Naive thymus-derived CD4-positive, alpha-beta T cell (primary cell): ENCODE results near the gene FXYD1. TPM values are rescaled to one million over a fixed set of nuclear protein-coding genes. Genes with fewer than 3 reads are reported as not detected.
"Not testable (repeated sequence)": the region's sequence is repeated elsewhere in the genome, so short reads cannot be mapped to it uniquely, and the experiment has no call there.

Source experiments
- ATAC-seq: fragments of 150-1000 bp; cut with Tn5 transposase; 2 replicates; pipeline ENCODE4 v1.10.0; 2021; ENCODE audit warnings: mild to moderate bottlenecking, moderate library complexity
- CTCF ChIA-PET: fragments of 350-600 bp; sonication (Branson Sonifier 250); formaldehyde crosslinking; loops from one replicate; lab custom pipeline; 2021; ENCODE audit warnings: antibody characterized with exemption; lab: Charles Lee
- POLR2A ChIA-PET: fragments of 350-600 bp; sonication (Branson Sonifier 250); formaldehyde crosslinking; loops from one replicate; lab custom pipeline; 2021; ENCODE audit warnings: antibody characterized with exemption, inconsistent platforms; lab: Charles Lee
- DNase-seq, 9 donors: peaks; one replicate each; pipeline versions ENCODE4 v3.0.0 to v3.0.0-alpha.2; 2020 to 2022; ENCODE audit warnings: mixed read lengths in 1 of 9
- H3K27ac ChIP-seq: one replicate; pipeline ENCODE4 v1.7.0; 2013; ENCODE audit warnings: mild to moderate bottlenecking, low read depth, low read length, moderate library complexity
- H3K27me3 ChIP-seq, 2 donors: one replicate each; pipeline ENCODE4 v1.7.0; 2013; ENCODE audit warnings: low read length in 2 of 2, mild to moderate bottlenecking in 2 of 2, moderate library complexity in 2 of 2; ENCODE audit not compliant: control insufficient read depth in 2 of 2, insufficient read depth in 2 of 2
- H3K36me3 ChIP-seq, 3 experiments: 1 replicate in 2 of 3; 2 replicates in 1 of 3; pipeline ENCODE4 v1.7.0; 2013; ENCODE audit warnings: low read length in 3 of 3, mild to moderate bottlenecking in 3 of 3, moderate library complexity in 1 of 3; ENCODE audit not compliant: insufficient read depth in 3 of 3, control insufficient read depth in 2 of 3
- H3K4me1 ChIP-seq, 2 donors: one replicate each; pipeline ENCODE4 v1.7.0; 2013; ENCODE audit warnings: low read length in 2 of 2, mild to moderate bottlenecking in 2 of 2, moderate library complexity in 1 of 2; ENCODE audit not compliant: control insufficient read depth in 2 of 2, insufficient read depth in 2 of 2
- H3K4me3 ChIP-seq: 2 replicates; pipeline ENCODE4 v1.7.0; 2013; ENCODE audit warnings: mild to moderate bottlenecking, low read length
- H3K9me3 ChIP-seq, 3 experiments: 1 replicate in 2 of 3; 2 replicates in 1 of 3; pipeline ENCODE4 v1.7.0; 2013; ENCODE audit warnings: low read length in 3 of 3; ENCODE audit not compliant: control insufficient read depth in 2 of 3
- H3K27ac Mint-ChIP-seq, 9 donors: one replicate each; pipeline ENCODE4 v1.8.0; 2020 to 2022; ENCODE audit warnings: mixed read lengths in 9 of 9, mild to moderate bottlenecking in 8 of 9, moderate library complexity in 5 of 9, inconsistent platforms in 2 of 9
- H3K27me3 Mint-ChIP-seq, 5 donors: one replicate each; pipeline ENCODE4 v1.8.0; 2021 to 2022; ENCODE audit warnings: mixed read lengths in 5 of 5, mild to moderate bottlenecking in 1 of 5
- H3K36me3 Mint-ChIP-seq, 5 donors: one replicate each; pipeline ENCODE4 v1.8.0; 2020 to 2022; ENCODE audit warnings: mixed read lengths in 5 of 5, mild to moderate bottlenecking in 3 of 5, inconsistent platforms in 1 of 5
- H3K4me1 Mint-ChIP-seq, 7 donors: one replicate each; pipeline ENCODE4 v1.8.0; 2020 to 2022; ENCODE audit warnings: mixed read lengths in 7 of 7, mild to moderate bottlenecking in 3 of 7, inconsistent platforms in 1 of 7
- H3K4me3 Mint-ChIP-seq, 10 donors: one replicate each; pipeline ENCODE4 v1.8.0; 2020 to 2022; ENCODE audit warnings: mild to moderate bottlenecking in 10 of 10, mixed read lengths in 10 of 10, moderate library complexity in 6 of 10, inconsistent platforms in 2 of 10
- H3K9me3 Mint-ChIP-seq, 11 donors: one replicate each; pipeline ENCODE4 v1.8.0; 2020 to 2022; ENCODE audit warnings: mixed read lengths in 11 of 11, mild to moderate bottlenecking in 4 of 11, inconsistent platforms in 1 of 11, moderate library complexity in 1 of 11
- intact Hi-C, 2 donors: fragments of 100-400 bp; cut with micrococcal nuclease; formaldehyde crosslinking; loops; one replicate each; pipeline ENCODE4 v1.15.1; 2023
- polyA plus RNA-seq, 2 donors: library from polyadenylated mRNA; unstranded; fragments of 300-500 nt; fragmentation: Illumina TruSeq; gene quantifications; one replicate each; pipeline ENCODE4 v1.2.3, GENCODE V29; 2021
- total RNA-seq, 6 experiments: library from RNA in 5 of 6; stranded (reverse) in 5 of 6; gene quantifications; 1 replicate in 5 of 6; 2 replicates in 1 of 6; pipeline ENCODE4 v1.2.3 and lab custom pipeline; 2021 to 2026

Gene FXYD1
- total and polyA plus RNA-seq, 7 experiments from 2014 or later = 0.46 to 1.2 (median 0.85) TPM; not detected in 3

- H3K27me3 Mint-ChIP-seq = no peaks in the 10 kb centered on the region
These were observed 37.8 kb upstream of the FXYD1 start for GRCh38 chr19:35100588-35101533.

GRCh38 chr19:35101949-35102348, 36.7 kb upstream of the FXYD1 start:
- H3K27me3 Mint-ChIP-seq, H3K4me3 Mint-ChIP-seq, CTCF ChIA-PET: not testable (repeated sequence)

More at GRCh38 chr19:35100588-35101533, 37.8 kb upstream of the FXYD1 start:
- H3K4me1 ChIP-seq = no peaks in the 10 kb centered on the region
- no peaks in the 10 kb centered on the region for H3K36me3 ChIP-seq
- CTCF ChIA-PET = no interaction called here
- H3K9me3 ChIP-seq = no peaks in the 10 kb centered on the region
- intact Hi-C loops = no loop called here
- Mint-ChIP-seq H3K36me3 (no peaks in the 10 kb centered on the region), H3K4me3 (no peak overlapping the region), H3K9me3 (peaks cover 0 to 2% (median 0%) of the 10 kb centered on the region in 11 donors), H3K4me1 (no peaks in the 10 kb centered on the region), H3K27ac (no peak overlapping the region)
- ATAC-seq (no peak), DNase-seq (no peak)
- no peak overlapping the region for H3K4me3 ChIP-seq
- no peak overlapping the region for H3K27ac ChIP-seq
- H3K27me3 ChIP-seq = no peaks in the 10 kb centered on the region
- POLR2A ChIA-PET = no interaction called here

GRCh38 chr19:35103614-35104013, 35.0 kb upstream of the FXYD1 start:
- DNase-seq, POLR2A ChIA-PET, H3K27ac ChIP-seq, H3K4me3 Mint-ChIP-seq, H3K36me3 Mint-ChIP-seq, CTCF ChIA-PET, H3K27me3 Mint-ChIP-seq, H3K9me3 ChIP-seq, H3K27me3 ChIP-seq, H3K4me1 Mint-ChIP-seq, H3K4me3 ChIP-seq, ATAC-seq, H3K9me3 Mint-ChIP-seq, H3K4me1 ChIP-seq, intact Hi-C loops, H3K36me3 ChIP-seq: not testable (repeated sequence)
- H3K27ac Mint-ChIP-seq = peak overlapping the region in 1 of 9 donors; percentile 37

More at GRCh38 chr19:35101949-35102348, 36.7 kb upstream of the FXYD1 start:
- H3K27ac Mint-ChIP-seq, H3K36me3 ChIP-seq, H3K4me3 ChIP-seq, H3K27me3 ChIP-seq, intact Hi-C loops, H3K9me3 Mint-ChIP-seq, H3K4me1 Mint-ChIP-seq, H3K36me3 Mint-ChIP-seq, H3K9me3 ChIP-seq, H3K4me1 ChIP-seq, H3K27ac ChIP-seq, ATAC-seq, DNase-seq: not testable (repeated sequence)
- POLR2A ChIA-PET = interaction anchor here (0.8 kb wide), 1 partner anchor 22 kb away, joined by 3 read pairs; no protein-coding TSS in a partner anchor

- DNase-seq = no peak
- POLR2A ChIA-PET = no interaction called here
- H3K9me3 ChIP-seq = no peaks in the 10 kb centered on the region
- ATAC-seq = no peak
- Mint-ChIP-seq H3K4me1 (no peaks in the 10 kb centered on the region), H3K27ac (no peak overlapping the region), H3K27me3 (peaks cover 0 to 5% (median 0%) of the 10 kb centered on the region in 5 donors), H3K9me3 (peaks cover 0 to 2% (median 0%) of the 10 kb centered on the region in 11 donors), H3K4me3 (no peak overlapping the region), H3K36me3 (no peaks in the 10 kb centered on the region)
- intact Hi-C loops = no loop called here
- CTCF ChIA-PET = no interaction called here
- H3K27ac ChIP-seq = no peak overlapping the region
- H3K27me3 ChIP-seq = no peaks in the 10 kb centered on the region
- no peaks in the 10 kb centered on the region for H3K4me1 ChIP-seq
- no peak overlapping the region for H3K4me3 ChIP-seq
- no peaks in the 10 kb centered on the region for H3K36me3 ChIP-seq
These were observed 34.3 kb upstream of the FXYD1 start for GRCh38 chr19:35104361-35104760.

GRCh38 chr19:35105047-35105410, 33.6 kb upstream of the FXYD1 start:
- intact Hi-C loops = no loop called here
- peaks cover 0 to 2% (median 0%) of the 10 kb centered on the region in 11 donors for H3K9me3 Mint-ChIP-seq
- no peak overlapping the region for H3K4me3 Mint-ChIP-seq
- ChIA-PET POLR2A (no interaction called here), CTCF (no interaction called here)
- H3K27me3 Mint-ChIP-seq = peaks cover 0 to 5% (median 0%) of the 10 kb centered on the region in 5 donors
- DNase-seq (no peak), ATAC-seq (no peak)
- no peaks in the 10 kb centered on the region for H3K36me3 ChIP-seq
- H3K9me3 ChIP-seq = no peaks in the 10 kb centered on the region
- H3K36me3 Mint-ChIP-seq = no peaks in the 10 kb centered on the region
- no peak overlapping the region for H3K27ac Mint-ChIP-seq
- no peaks in the 10 kb centered on the region for H3K4me1 Mint-ChIP-seq
- H3K4me1 ChIP-seq = no peaks in the 10 kb centered on the region
- no peak overlapping the region for H3K4me3 ChIP-seq
- no peaks in the 10 kb centered on the region for H3K27me3 ChIP-seq
- H3K27ac ChIP-seq = no peak overlapping the region

- Histone ChIP-seq H3K4me1 (no peaks in the 10 kb centered on the region), H3K36me3 (no peaks in the 10 kb centered on the region), H3K27me3 (no peaks in the 10 kb centered on the region), H3K4me3 (no peak overlapping the region), H3K9me3 (no peaks in the 10 kb centered on the region), H3K27ac (no peak overlapping the region)
- intact Hi-C loops = no loop called here
- DNase-seq (no peak), ATAC-seq (no peak)
- peaks cover 0 to 2% (median 0%) of the 10 kb centered on the region in 11 donors for H3K9me3 Mint-ChIP-seq
- H3K4me1 Mint-ChIP-seq = no peaks in the 10 kb centered on the region
- ChIA-PET CTCF (interaction anchor here (0.6 kb wide), 2 partner anchors 9 to 82 kb away, joined by 3 read pairs; no protein-coding TSS in a partner anchor), POLR2A (no interaction called here)
- H3K36me3 Mint-ChIP-seq = no peaks in the 10 kb centered on the region
- no peak overlapping the region for H3K4me3 Mint-ChIP-seq
- H3K27ac Mint-ChIP-seq = no peak overlapping the region
- H3K27me3 Mint-ChIP-seq = peaks cover 0 to 6% (median 0%) of the 10 kb centered on the region in 5 donors
These were observed 33.0 kb upstream of the FXYD1 start for GRCh38 chr19:35105411-35106290.
